Gastrocnemius medialis (tissue), 4 donors: ENCODE data around the gene FKBP8.

ENCODE experiments used
- CTCF ChIP-seq, 5 experiments: fragments of 450-650 bp in 3 of 5; fragments of 200-600 bp in 2 of 5; sonication (generic) in 2 of 5; IDR thresholded peaks in 4 of 5; conservative IDR thresholded peaks in 1 of 5; 1 replicate in 4 of 5; 2 replicates in 1 of 5; pipeline ENCODE4 v1.5.1; 2016 to 2019; ENCODE audit warnings: antibody characterized with exemption in 5 of 5, mild to moderate bottlenecking in 3 of 5, moderate library complexity in 3 of 5
- POLR2A ChIP-seq, 2 donors: fragments of 450-650 bp; IDR thresholded peaks; one replicate each; pipeline ENCODE4 v1.6.1; 2017; ENCODE audit warnings: antibody characterized with exemption in 2 of 2, mild to moderate bottlenecking in 2 of 2, moderate library complexity in 2 of 2

- TF ChIP-seq CTCF (IDR thresholded peaks at IDR 0.05 in 4 of 5, conservative IDR thresholded peaks at IDR 0.05 in 1 of 5) (peak in 1 of 5 experiments; percentile 40), POLR2A (IDR thresholded peaks at IDR 0.05) (peak in 1 of 2 donors; percentile 32)
These were observed 21.1 kb downstream of the FKBP8 start for GRCh38 chr19:18522124-18522861.
